Epithelial cell of esophagus (primary cell): ENCODE measurements around the gene MCTP1.

Experiments
- DNase-seq: peaks from one replicate; pipeline ENCODE4 v3.0.0; 2010; ENCODE audit warnings: low read depth
- H3K4me3 ChIP-seq: 2 replicates; pipeline ENCODE4 v1.5.1; 2011; ENCODE audit warnings: mild to moderate bottlenecking, low read length, control low read depth
- CTCF ChIP-seq: IDR thresholded peaks from 2 replicates; pipeline ENCODE4 v1.5.1; 2011; ENCODE audit warnings: low read depth, mild to moderate bottlenecking, low read length, control low read depth, inconsistent platforms; ENCODE audit not compliant: insufficient read depth; ENCODE audit errors: missing control alignments

Gene MCTP1

DNA sequence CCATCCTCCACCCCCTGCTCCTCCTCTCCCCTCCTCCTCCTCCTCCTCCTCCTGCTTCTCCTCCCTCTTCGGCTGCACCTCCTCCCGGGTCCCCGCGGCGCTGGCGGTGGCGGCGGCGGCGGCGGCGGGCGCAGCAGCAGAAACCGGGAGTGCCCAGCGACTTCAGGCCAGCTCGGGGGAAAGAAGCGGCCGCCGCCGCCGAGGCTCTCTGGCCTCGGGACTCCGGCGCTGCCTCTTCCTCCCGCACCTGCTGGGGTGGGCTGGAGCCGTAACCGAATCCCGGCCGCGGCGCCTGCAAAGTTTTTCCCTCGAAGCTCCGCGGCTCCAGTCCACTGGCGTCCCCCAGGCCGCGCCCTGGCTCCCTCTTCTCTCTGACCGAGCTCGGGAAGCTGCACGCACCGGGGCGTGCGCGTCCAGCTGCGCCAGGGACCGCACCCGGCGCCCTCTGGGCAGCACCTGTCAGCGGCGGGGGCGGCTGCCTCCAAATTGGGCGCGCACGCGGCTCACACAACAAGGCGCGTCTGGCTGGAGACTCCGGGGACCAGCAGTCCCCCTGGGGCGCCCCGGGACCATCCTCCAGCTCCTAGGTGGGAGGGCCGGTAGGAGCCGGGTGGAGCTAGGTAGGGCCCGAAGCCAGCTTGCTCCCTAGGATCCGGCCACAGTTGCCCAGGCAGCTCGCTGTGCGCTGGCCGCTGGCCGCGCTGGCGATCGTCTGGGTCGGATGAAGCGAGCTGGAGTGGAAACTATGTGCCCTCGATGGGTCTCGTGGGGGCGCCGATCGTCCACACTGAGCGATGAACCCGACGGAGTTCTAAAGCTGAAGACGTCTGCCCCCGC lies at the start of gene MCTP1:
Gene MCTP1 (minus strand): TSS at position 523 of the 837 bp plus-strand sequence.
- H3K4me3 ChIP-seq, result peak within 1 kb of the TSS; percentile 37
- no peak for TF ChIP-seq CTCF
- DNase-seq, result peak; percentile 22

- H3K4me3 ChIP-seq, result no peak overlapping the region
- no peak for DNase-seq
- no peak for TF ChIP-seq CTCF
These were observed 47.3 kb upstream of the MCTP1 start for GRCh38 chr5:95332158-95332557.

GRCh38 chr5:95331358-95331757 lies 46.5 kb upstream of the MCTP1 start:
- TF ChIP-seq CTCF, result no peak
- H3K4me3 ChIP-seq, result no peak overlapping the region
- DNase-seq, result peak; percentile 6

- no peak for TF ChIP-seq CTCF
- peak; percentile 3 for DNase-seq
- H3K4me3 ChIP-seq, result no peak overlapping the region
These were observed 42.3 kb upstream of the MCTP1 start for GRCh38 chr5:95327211-95327610.

GRCh38 chr5:95317687-95318086 lies 32.8 kb upstream of the MCTP1 start:
- H3K4me3 ChIP-seq, result no peak overlapping the region
- no peak for DNase-seq
- TF ChIP-seq CTCF, result no peak

DNA sequence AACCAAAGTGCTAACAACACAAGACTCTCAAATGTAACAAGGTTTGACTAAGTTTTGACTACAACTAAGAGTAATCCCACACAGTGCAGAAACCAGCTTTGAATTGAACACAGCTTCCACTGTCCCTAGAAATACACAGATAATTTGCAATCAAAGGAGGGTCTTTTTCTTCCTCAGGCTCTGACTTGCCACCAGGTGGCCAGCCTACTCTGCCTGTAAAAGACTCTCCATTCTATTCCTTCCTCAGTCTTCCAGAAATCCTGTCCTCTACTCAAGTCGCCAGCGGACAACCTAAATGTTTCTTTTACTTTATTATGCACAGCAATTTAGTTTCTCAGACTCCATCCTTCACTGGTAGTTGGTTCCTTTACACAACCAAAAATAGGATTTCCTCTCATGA lies 32.2 kb upstream of the MCTP1 start:
- TF ChIP-seq CTCF, result no peak
- no peak for DNase-seq
- H3K4me3 ChIP-seq, result no peak overlapping the region

- TF ChIP-seq CTCF, result no peak
- DNase-seq, result peak; percentile 61
- no peak overlapping the region for H3K4me3 ChIP-seq
These were observed 19.8 kb upstream of the MCTP1 start for GRCh38 chr5:95304711-95305110.
